GM04504 (cell line): ENCODE results near the gene TLR5.

Experiments
- DNase-seq: peaks from one replicate; pipeline ENCODE4 v3.0.0-alpha.2; 2012; ENCODE audit warnings: low read depth

Gene TLR5

DNA sequence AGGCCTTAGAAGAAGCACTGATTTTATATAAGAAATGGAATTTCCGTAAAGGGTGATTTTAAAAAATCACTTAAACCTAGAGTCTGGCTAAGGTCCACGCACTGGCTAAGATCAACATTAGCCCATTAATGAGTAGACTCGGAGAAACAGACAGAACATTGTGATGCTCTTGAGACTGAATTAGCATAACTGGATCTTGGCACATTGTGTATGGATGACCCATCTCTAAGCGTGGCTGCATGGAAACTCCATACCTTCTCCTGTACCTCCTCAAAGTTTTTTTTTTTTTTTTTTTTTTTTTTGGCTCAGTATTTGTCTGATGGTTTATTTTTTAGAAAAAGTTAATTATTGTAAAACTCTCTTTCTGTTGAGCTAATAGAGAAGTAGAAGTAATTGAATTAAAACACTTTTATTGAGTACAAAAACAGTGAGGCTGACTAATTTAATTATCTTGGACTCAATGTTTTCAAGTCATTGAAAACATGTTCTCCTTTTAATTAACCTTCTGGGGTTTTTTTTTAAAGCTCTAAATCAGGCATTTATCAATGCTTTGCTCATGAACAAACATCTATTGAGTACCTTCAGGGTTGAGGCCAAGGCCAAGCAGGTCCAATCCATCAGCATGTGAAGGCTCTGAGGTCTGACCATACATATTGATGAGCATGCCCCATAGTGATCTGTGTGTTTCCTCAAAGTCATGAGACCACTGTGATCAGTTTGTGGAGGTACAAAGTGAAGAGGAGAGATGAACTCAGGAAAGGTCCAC lies 74.0 kb downstream of the TLR5 start:
- no peak for DNase-seq

- no peak for DNase-seq
Measured at GRCh38 chr1:223067914-223068313, 75.1 kb downstream of the TLR5 start.

GRCh38 chr1:223066415-223066814 lies 76.6 kb downstream of the TLR5 start:
- DNase-seq, result no peak

DNA sequence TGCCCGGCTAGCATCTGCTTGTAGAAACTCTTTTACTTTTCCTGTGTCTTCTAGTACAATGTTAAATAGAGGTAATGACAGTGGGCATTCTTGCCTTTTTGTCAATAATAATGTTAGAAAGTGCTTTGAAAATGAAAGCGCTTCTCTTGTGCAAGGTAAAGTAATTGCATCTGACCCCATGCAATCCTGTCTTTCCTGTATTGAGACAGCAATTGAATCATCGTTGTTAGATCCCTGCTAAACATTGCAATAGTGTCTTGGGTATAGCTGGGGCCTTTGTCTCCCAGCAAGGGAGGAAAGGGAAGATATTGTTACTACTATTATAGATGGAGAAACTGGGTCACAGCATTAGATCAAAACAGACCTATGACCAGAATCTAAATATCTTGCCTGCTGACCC lies 80.9 kb downstream of the TLR5 start:
- DNase-seq, result no peak

DNA sequence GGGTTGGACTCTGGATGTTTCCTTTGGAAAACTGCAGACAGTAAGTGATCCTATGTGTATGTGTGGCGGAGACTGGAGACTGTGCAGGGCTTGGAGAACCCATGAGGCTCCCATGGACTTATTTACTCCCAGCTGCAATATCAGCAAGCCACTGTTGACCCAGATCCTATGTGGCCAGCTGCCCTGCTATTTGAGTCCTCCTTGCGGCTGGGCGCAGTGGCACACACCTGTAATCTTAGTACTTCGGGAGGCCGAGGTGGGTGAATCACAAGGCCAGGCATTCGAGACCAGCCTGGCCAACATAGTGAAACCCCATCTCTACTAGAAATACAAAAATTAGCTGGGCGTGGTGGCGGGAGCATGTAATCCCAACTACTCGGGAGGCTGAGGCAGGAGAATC lies 83.5 kb downstream of the TLR5 start:
- DNase-seq, result no peak
